NK-92 (cell line): ENCODE results near the gene ABHD11.
"Not testable (repeated sequence)": the region's sequence is repeated elsewhere in the genome, so short reads cannot be mapped to it uniquely, and the experiment has no call there.

Experiments
- DNase-seq: peaks from one replicate; lab custom pipeline; 2025; ENCODE audit not compliant: unreplicated experiment; lab: John Stamatoyannopoulos, UW

The ABHD11 gene

GRCh38 chr7:73746378-73746777, 7.8 kb upstream of the ABHD11 start:
- DNase-seq: no peak

DNA sequence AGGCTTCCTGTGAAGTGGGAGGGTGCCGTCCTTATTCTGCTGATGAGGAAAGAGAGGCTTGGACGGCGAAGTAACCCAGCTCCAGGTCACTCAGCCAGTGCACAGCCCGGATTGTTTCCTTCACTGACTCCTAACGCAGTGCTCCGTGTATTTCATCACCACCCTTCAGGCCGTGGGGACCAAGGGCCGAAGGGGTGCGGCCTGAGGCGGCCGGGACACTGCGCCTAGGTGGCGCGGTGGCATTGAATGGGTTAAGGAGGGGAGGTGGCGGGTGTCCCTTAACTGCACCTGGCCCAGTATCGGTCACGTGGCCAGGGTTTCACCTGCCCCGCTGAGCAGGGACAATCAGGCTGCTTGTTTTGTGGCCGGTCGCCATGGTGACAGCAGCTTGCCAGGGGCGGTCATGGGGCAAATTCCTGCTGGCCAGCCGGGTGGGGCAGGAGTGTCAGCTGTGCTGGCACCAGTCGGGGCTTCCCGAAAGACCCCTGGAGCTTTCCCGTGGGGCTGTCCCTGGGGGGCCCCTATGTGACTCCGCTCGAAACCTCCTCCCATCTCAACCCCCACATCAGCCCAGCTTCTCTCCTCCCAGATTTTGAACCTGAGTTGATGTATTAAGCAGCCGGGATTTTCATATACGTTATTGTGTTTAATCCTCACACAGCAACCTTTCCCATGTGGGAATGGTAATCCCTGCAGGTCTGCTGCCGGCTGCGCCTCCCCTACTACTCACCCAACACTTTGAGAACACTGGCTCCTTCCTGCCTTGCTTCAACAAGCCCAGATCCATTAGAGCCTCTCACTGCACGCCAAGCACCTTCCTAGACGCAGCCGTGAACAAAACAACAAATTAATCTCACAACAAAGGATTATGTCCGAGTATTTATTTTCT, 4.4 kb upstream of the ABHD11 start:
- no peak for DNase-seq

GRCh38 chr7:73742338-73742752, 3.7 kb upstream of the ABHD11 start:
- no peak for DNase-seq

GRCh38 chr7:73741600-73741999, 3.0 kb upstream of the ABHD11 start:
- DNase-seq: no peak

GRCh38 chr7:73740771-73741170, 2.2 kb upstream of the ABHD11 start:
- DNase-seq: no peak

- no peak for DNase-seq
These were observed 1.6 kb upstream of the ABHD11 start for GRCh38 chr7:73740212-73740611.

DNA sequence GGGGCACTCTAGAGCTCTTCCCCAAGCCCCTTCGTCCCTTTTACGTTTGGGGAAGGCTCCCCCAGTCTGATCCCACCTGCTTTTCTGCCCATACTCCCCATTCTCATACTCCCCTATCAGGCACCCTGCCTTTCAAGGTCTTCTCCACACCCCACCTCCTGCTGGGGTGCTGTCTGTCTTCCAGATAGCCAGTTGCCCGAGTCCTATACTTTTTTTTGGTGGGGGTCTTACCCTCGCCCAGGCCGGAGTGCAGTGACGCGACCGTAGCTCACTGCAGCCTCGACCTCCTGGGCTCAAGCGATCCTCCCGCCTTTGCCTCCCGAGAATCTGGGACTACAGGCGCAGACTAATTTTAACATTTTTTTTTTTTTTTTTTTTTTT, 775 bp upstream of the ABHD11 start:
- no peak for DNase-seq

- DNase-seq: no peak
These were observed 386 bp downstream of the ABHD11 start for GRCh38 chr7:73738220-73738611.

- DNase-seq: no peak
These were observed 947 bp downstream of the ABHD11 start for GRCh38 chr7:73737491-73738219.

DNA sequence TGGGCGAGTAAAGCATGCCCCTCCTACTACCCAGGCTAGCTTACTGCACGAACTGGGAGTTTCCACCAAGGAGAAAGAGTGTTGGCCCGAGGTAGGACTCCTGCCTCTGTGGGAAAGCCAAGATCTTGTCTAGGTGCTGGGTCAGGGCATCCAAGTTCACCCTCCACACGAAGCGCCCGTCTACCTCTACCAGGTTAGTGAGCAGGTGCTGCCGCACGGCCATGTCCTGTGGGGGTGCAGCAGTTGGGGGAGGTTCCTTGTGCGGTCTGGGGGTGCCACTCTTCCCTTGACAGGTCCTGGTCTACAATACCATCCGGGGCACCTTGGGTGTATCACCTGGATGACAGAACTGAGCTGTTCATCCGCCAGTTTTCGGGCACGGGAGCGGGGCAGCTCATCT, 1.7 kb downstream of the ABHD11 start:
- DNase-seq: no peak

DNA sequence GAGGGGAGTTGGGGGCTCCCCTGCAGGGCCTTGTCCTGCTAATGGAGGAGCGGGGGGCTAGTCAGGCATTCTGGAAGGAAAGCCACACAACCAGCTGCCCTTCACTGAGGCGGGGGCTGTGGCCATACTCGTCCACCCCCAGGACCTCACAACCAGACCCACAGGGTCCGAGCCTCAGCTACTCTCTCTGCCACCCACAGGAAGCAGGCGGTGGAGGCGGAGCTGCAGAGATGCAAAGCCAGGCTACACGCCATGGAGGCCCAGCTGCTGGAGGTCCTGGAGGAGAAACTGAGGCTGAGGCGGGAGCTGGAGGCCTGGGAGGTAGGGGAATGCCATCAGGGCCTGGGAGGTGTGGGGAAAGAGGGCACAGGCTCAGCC, 3.1 kb downstream of the ABHD11 start:
- no peak for DNase-seq

DNA sequence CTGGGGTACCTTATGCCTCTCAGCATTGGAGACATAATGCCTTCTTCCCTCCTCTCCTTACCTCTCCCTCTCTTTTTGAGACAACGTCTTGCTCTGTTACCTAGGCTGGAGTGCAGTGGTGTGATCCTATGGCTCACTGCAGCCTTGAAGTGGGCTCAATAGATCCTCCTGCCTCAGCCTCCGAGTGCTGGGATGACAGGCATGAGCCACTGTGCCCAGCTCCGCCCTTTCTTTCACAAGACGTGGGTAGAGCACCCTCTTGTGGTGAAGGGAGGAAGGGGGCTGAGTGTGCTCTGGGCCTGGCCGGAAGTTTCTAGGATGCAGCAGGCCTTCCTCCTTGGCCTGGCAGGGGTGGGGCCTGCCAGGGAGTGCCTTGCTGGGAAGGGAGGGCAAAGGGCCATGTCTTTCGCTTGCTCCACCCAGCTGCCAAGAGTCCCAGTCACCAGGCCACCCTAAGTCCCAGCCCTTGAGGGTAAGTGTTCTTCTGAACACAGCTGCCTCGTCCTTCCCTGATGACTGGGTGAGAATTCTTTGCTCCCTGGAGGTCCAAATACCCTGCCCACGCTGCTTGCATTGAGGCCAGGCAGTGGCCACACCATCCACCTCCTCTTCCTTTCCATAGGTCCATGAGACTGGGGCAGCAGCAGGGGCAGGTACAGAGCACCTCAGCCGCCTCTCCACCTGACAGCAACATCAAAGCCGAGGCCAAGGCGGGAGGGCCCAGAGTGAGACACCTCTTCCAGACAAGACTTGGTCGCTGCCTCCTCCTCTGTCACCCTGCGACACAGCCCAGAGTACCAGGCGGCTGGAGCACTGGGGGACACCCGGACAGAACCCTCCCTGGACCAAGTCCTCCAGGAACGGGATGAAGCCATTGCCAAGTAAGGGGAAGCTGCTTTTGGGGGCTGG, 3.7 kb downstream of the ABHD11 start:
- no peak for DNase-seq

DNA sequence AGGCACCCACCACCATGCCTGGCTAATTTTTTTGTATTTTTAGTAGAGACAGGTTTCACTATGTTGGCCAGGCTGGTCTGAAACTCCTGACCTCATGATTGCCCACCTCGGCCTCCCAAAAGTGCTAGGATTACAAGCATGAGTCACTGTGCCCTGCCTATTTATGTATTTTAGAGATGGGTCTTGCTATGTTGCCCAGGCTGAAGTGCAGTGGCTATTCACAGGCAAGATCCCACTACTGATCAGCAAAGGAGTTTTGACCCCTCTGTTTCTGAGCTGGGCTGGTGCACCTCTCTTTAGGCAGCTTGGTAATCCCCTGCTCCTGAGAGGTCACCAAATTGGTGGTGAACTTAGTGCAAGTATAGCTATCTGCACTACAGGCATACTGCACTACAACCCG, 6.2 kb downstream of the ABHD11 start:
- DNase-seq: no peak

- no peak for DNase-seq
These were observed 8.1 kb downstream of the ABHD11 start for GRCh38 chr7:73730485-73730884.

- no peak for DNase-seq
These were observed 10.1 kb downstream of the ABHD11 start for GRCh38 chr7:73728551-73728950.

- no peak for DNase-seq
These were observed 10.7 kb downstream of the ABHD11 start for GRCh38 chr7:73727952-73728351.

DNA sequence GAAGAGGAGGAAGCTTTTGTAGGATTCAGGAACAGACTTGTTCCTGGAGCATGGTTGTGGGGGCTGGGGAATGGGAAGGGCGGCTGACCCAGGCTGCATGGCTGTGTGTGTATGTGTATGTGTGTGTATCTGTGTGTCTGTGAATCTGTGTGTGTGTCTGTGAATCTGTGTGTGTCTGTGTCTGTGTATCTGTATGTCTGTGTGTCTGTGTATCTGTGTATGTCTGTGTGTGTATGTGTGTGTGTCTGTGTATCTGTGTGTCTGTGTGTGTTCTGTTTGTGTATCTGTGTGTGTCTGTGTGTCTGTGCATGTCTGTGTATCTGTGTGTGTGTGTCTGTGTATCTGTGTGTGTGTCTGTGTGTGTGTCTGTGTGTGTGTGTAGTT, 12.5 kb downstream of the ABHD11 start:
- no peak for DNase-seq

- no peak for DNase-seq
These were observed 14.8 kb downstream of the ABHD11 start for GRCh38 chr7:73723813-73724212.

DNA sequence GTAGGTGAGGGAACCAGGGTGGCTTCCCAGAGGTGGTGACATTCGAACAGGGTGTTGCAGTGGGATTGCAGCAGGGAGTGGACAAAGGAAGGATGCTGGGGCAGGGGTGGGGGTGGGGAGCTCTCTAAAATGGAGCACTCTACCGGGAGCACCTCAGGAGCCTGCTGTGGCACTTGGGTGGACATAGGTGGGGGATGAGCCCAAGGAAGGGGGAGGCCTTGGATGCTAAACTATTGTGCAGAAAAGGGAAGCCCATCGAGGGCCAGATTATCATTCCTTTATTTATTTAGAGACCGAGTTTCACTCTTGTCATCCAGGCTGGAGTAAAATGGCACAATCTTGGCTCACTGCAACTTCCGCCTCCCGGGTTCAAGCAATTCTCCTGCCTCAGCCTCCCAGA, 15.8 kb downstream of the ABHD11 start:
- DNase-seq: no peak

DNA sequence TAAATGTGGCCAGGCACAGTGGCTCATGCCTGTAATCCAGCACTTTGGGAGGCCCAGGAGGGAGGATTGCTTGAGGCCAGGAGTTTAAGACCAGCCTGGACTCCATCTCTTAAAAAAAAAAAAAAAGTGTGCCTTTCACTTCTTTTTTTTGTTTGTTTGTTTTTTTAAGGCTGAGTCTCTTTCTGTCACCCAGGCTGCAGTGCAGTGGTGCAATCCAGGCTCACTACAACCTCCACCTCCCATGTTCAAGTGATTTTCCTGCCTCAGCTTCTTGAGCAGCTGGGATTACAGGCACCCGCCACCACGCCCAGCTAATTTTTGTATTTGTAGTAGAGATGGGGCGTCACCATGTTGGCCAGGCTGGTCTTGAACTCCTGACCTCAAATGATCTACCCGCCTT, 16.4 kb downstream of the ABHD11 start:
- not testable (repeated sequence) for DNase-seq

GRCh38 chr7:73721377-73721817, 17.2 kb downstream of the ABHD11 start:
- DNase-seq: no peak
